Adrenal gland (tissue), 19 donors: ENCODE data around the gene GLIPR1L1. TPM values are rescaled to one million over a fixed set of nuclear protein-coding genes. Genes with fewer than 3 reads are reported as not detected.

ENCODE experiments used
- DNase-seq, 7 donors: peaks; one replicate each; pipeline ENCODE4 v3.0.0-alpha.2; 2019 to 2020
- H3K27ac ChIP-seq, 5 donors: fragments of 200-600 bp; sonication (generic) in 4 of 5; 1 replicate in 3 of 5; 2 replicates in 2 of 5; pipeline versions ENCODE4 v1.5.1 to v1.8.0; 2016 to 2020; ENCODE audit warnings: mild to moderate bottlenecking in 1 of 5
- H3K27me3 ChIP-seq: fragments of 200-600 bp; 2 replicates; pipeline ENCODE4 v1.8.0; 2021
- H3K36me3 ChIP-seq, 2 donors: fragments of 200-600 bp; replicated peaks in 1 of 2; 1 replicate in 1 of 2; 2 replicates in 1 of 2; pipeline versions ENCODE4 v1.5.1 to v1.8.0; 2018 to 2022
- H3K4me1 ChIP-seq, 2 donors: fragments of 200-600 bp; replicated peaks in 1 of 2; 1 replicate in 1 of 2; 2 replicates in 1 of 2; pipeline versions ENCODE4 v1.5.1 to v1.8.0; 2018 to 2021
- H3K4me3 ChIP-seq, 4 donors: fragments of 200-600 bp; sonication (generic) in 3 of 4; one replicate each; pipeline ENCODE4 v1.5.1; 2016 to 2018
- H3K9me3 ChIP-seq, 3 donors: fragments of 200-600 bp; sonication (generic) in 1 of 3; replicated peaks in 1 of 3; 1 replicate in 2 of 3; 2 replicates in 1 of 3; pipeline versions ENCODE4 v1.5.1 to v1.8.0; 2016 to 2021
- CTCF ChIP-seq, 6 experiments: fragments of 450-650 bp in 4 of 6; fragments of 200-600 bp in 2 of 6; sonication (generic) in 1 of 6; IDR thresholded peaks; 1 replicate in 5 of 6; 2 replicates in 1 of 6; pipeline versions ENCODE4 v1.5.1 to v1.8.0; 2016 to 2021; ENCODE audit warnings: antibody characterized with exemption in 6 of 6, mild to moderate bottlenecking in 2 of 6, moderate library complexity in 1 of 6
- POLR2A ChIP-seq, 2 donors: fragments of 450-650 bp; IDR thresholded peaks; one replicate each; pipeline ENCODE4 v1.6.1; 2017; ENCODE audit warnings: antibody characterized with exemption in 2 of 2, mild to moderate bottlenecking in 2 of 2, moderate library complexity in 1 of 2
- WGBS, 4 donors: extraction: QIAGEN DNeasy Blood & Tissue Kit in 2 of 4; methylation state at CpG; one replicate each; pipeline versions ENCODE4 v1.1.5 to v1.1.7; 2013 to 2017; 5-methylcytosine and 5-hydroxymethylcytosine counted together
- intact Hi-C, 2 donors: fragments of 100-400 bp; cut with DNase I; formaldehyde crosslinking; loops; one replicate each; pipeline versions ENCODE4 v1.14.1 to v1.15.0; 2022 to 2023
- long read RNA-seq, 10 donors: library from polyadenylated mRNA in 3 of 10; unstranded in 2 of 10; stranded (forward) in 1 of 10; transcript quantifications; one replicate each; pipeline ENCODE4 v2.0.0 and lab custom pipeline, GENCODE V29; 2021 to 2026
- polyA plus RNA-seq, 3 donors: library from polyadenylated mRNA; stranded (reverse); fragments of 200-250 nt in 2 of 3; fragments of 350-450 nt in 1 of 3; fragmentation: Illumina TruSeq in 1 of 3; extraction: RNeasy Lipid Tissue Mini Kit (QIAGEN cat#74804) in 1 of 3; gene quantifications; one replicate each; pipeline ENCODE4 v1.2.3, GENCODE V29; 2013 to 2014
- total RNA-seq, 9 donors: library from RNA; depleted of rRNA in 4 of 9; stranded (reverse); fragments of >200 nt in 4 of 9; fragments of 120-200 nt in 1 of 9; fragmentation: NEBNext Ultra II Directional in 1 of 9; extraction: Animal tissue kit (Norgen Biotek cat#: 25700) in 1 of 9; gene quantifications; one replicate each; pipeline versions ENCODE4 v1.1.0 to v1.2.4, GENCODE V29; 2013 to 2023
- donor health status: healthy with polysubstance abuse.
- donor health status: Bipolar disorder and iron deficiency.
- donor health status: DM: yes; HTN: yes; CAD: no.
- donor health status: DM: no; HTN: no; CAD: no.
- donor health status: DM: no; HTN: no; CAD: no.
- donor health status: DM: yes; HTN: yes; CAD: no.

The GLIPR1L1 gene
- total RNA-seq: not detected
- not detected for polyA plus RNA-seq
- long read RNA-seq, donor 1: 0 reads
- long read RNA-seq, donor 2: 0 reads
- long read RNA-seq, donor 3: 0 reads
- long read RNA-seq, donor 4, partial matches to known transcripts: 0 of 1 reads
- long read RNA-seq, donor 4, other reads (novel, unspliced or antisense): 1 of 1 reads
- long read RNA-seq, donor 5, partial matches to known transcripts: 0 of 1 reads
- long read RNA-seq, donor 5, other reads (novel, unspliced or antisense): 1 of 1 reads
- long read RNA-seq, donor 6, partial matches to known transcripts: 1 of 1 reads
- long read RNA-seq, donor 6, other reads (novel, unspliced or antisense): 0 of 1 reads
- long read RNA-seq, donor 7: 0 reads
- long read RNA-seq, donor 8: 0 reads
- long read RNA-seq, donor 9: 0 reads
- long read RNA-seq, donor 10: 0 reads

- peak; percentile 90 to 95 (median 94) for TF ChIP-seq CTCF (IDR thresholded peaks at IDR 0.05)
- no peak for TF ChIP-seq POLR2A (IDR thresholded peaks at IDR 0.05)
- no peaks in the 10 kb centered on the region for H3K36me3 ChIP-seq
- H3K4me3 ChIP-seq: peak within 1 kb of the TSS in 2 of 4 donors; percentile 7 to 50
- H3K4me1 ChIP-seq: peaks cover 0 to 13% of the 10 kb centered on the region in 2 donors
- H3K27me3 ChIP-seq: no peaks in the 10 kb centered on the region
- WGBS, 4 donors: 3 to 10% (median 4%) methylated on average over 10 to 23 of the region's 23 CpGs
- H3K27ac ChIP-seq: peak within 1 kb of the TSS in 1 of 5 donors; percentile 53
- H3K9me3 ChIP-seq: no peaks in the 10 kb centered on the region
- intact Hi-C loops: loop anchor here in 1 of 2 donors (10.0 kb wide), 2 partner anchors 50 to 170 kb away; no protein-coding TSS in a partner anchor
- peak; percentile 89 to 97 (median 93) for DNase-seq
These were observed at the start of gene GLIPR1L1 for GRCh38 chr12:75334384-75335030. TSS of gene GLIPR1L1 (plus strand) at chr12:75334670. CDS start at chr12:75334729, 59 bp downstream.

GRCh38 chr12:75288860-75289259 lies 45.6 kb upstream of the GLIPR1L1 start:
- TF ChIP-seq POLR2A (IDR thresholded peaks at IDR 0.05) (no peak), CTCF (IDR thresholded peaks at IDR 0.05) (no peak)

GRCh38 chr12:75289753-75290152 lies 44.7 kb upstream of the GLIPR1L1 start:
- intact Hi-C loops: no loop called here
- no peaks in the 10 kb centered on the region for H3K27me3 ChIP-seq
- no peak overlapping the region for H3K27ac ChIP-seq
- no peak for DNase-seq
- no peaks in the 10 kb centered on the region for H3K9me3 ChIP-seq
- H3K4me1 ChIP-seq: peaks cover 0 to 8% of the 10 kb centered on the region in 2 donors
- 67 to 79% (median 77%) methylated on average over 1 of the region's 1 CpG for WGBS, 4 donors
- H3K36me3 ChIP-seq: no peaks in the 10 kb centered on the region
- H3K4me3 ChIP-seq: no peak overlapping the region
- TF ChIP-seq CTCF (IDR thresholded peaks at IDR 0.05) (peak in 2 of 6 experiments; percentile 17 to 21), POLR2A (IDR thresholded peaks at IDR 0.05) (no peak)

More at GRCh38 chr12:75288860-75289259, 45.6 kb upstream of the GLIPR1L1 start:
- no peak for DNase-seq
- Histone ChIP-seq H3K36me3 (no peaks in the 10 kb centered on the region), H3K9me3 (no peaks in the 10 kb centered on the region), H3K27me3 (no peaks in the 10 kb centered on the region), H3K27ac (no peak overlapping the region), H3K4me3 (no peak overlapping the region), H3K4me1 (peaks cover 0 to 8% of the 10 kb centered on the region in 2 donors)
- WGBS, 4 donors: 67 to 77% (median 74%) methylated on average over 1 of the region's 1 CpG
- intact Hi-C loops: no loop called here

GRCh38 chr12:75291014-75291413 lies 43.5 kb upstream of the GLIPR1L1 start:
- Histone ChIP-seq H3K36me3 (no peaks in the 10 kb centered on the region), H3K4me1 (peaks cover 0 to 8% of the 10 kb centered on the region in 2 donors), H3K4me3 (no peak overlapping the region), H3K27me3 (no peaks in the 10 kb centered on the region), H3K27ac (no peak overlapping the region), H3K9me3 (no peaks in the 10 kb centered on the region)
- 85 to 97% (median 95%) methylated on average over 1 of the region's 1 CpG for WGBS, 4 donors
- TF ChIP-seq POLR2A (IDR thresholded peaks at IDR 0.05) (no peak), CTCF (IDR thresholded peaks at IDR 0.05) (no peak)
- no peak for DNase-seq
- intact Hi-C loops: no loop called here
